Psoas muscle (tissue), 8 donors: Measurements from ENCODE around the gene OBSCN. TPM values are rescaled to one million over a fixed set of nuclear protein-coding genes. Genes with fewer than 3 reads are reported as not detected.

Experiments used
- ATAC-seq, 4 donors: fragments of 200-7000 bp; cut with Tn5 transposase; one replicate each; pipeline ENCODE4 v1.9.1; 2020; ENCODE audit warnings: moderate library complexity in 3 of 4, mild to moderate bottlenecking in 2 of 4
- DNase-seq, 2 donors: peaks; one replicate each; pipeline ENCODE4 v3.0.0-alpha.2; 2020
- H3K27ac ChIP-seq: fragments of 200-600 bp; one replicate; pipeline ENCODE4 v1.8.0; 2022
- H3K27me3 ChIP-seq, 3 donors: fragments of 200-600 bp in 1 of 3; one replicate each; pipeline versions ENCODE4 v1.6.1 to v1.8.0; 2013 to 2022; ENCODE audit warnings: low read length in 2 of 3, mild to moderate bottlenecking in 2 of 3, moderate library complexity in 1 of 3; ENCODE audit not compliant: insufficient read depth in 3 of 3
- H3K36me3 ChIP-seq, 2 donors: fragments of 200-600 bp in 1 of 2; one replicate each; pipeline versions ENCODE4 v1.6.1 to v1.8.0; 2013 to 2022; ENCODE audit warnings: low read depth in 1 of 2, mild to moderate bottlenecking in 1 of 2, moderate library complexity in 1 of 2; ENCODE audit not compliant: insufficient read depth in 1 of 2
- H3K4me1 ChIP-seq: fragments of 200-600 bp; one replicate; pipeline ENCODE4 v1.8.0; 2022
- H3K4me3 ChIP-seq: fragments of 200-600 bp; one replicate; pipeline ENCODE4 v1.8.0; 2022; ENCODE audit warnings: mild to moderate bottlenecking
- H3K9me3 ChIP-seq: fragments of 200-600 bp; one replicate; pipeline ENCODE4 v1.8.0; 2022
- CTCF ChIP-seq: fragments of 200-600 bp; IDR thresholded peaks from one replicate; pipeline ENCODE4 v1.8.0; 2022; ENCODE audit warnings: antibody characterized with exemption
- WGBS, 3 donors: extraction: QIAGEN DNeasy Blood & Tissue Kit; methylation state at CpG; one replicate each; pipeline versions ENCODE4 v1.1.6 to v1.1.7; 2013; 5-methylcytosine and 5-hydroxymethylcytosine counted together
- intact Hi-C, 2 donors: fragments of 100-400 bp; cut with DNase I; formaldehyde crosslinking; loops; one replicate each; pipeline versions ENCODE4 v1.11.0 to v1.14.2; 2022
- polyA plus RNA-seq, 3 donors: library from polyadenylated mRNA; stranded (reverse); fragments of 200-250 nt; gene quantifications; one replicate each; pipeline ENCODE4 v1.2.3, GENCODE V29; 2013
- total RNA-seq, 4 donors: library from RNA; stranded (reverse); fragmentation: NEBNext Ultra II Directional in 2 of 4; extraction: Animal tissue kit (Norgen Biotek cat#: 25700) in 2 of 4; gene quantifications; one replicate each; pipeline versions ENCODE4 v1.2.1 to v1.2.4, GENCODE V29; 2021 to 2023
- donor health status: healthy with polysubstance abuse.
- donor health status: DM: no; HTN: no; CAD: no; lungs with moderate emphysema.
- donor health status: Bipolar disorder and iron deficiency.
- donor health status: healthy.
- donor health status: DM: yes; HTN: yes; CAD: no.
- donor health status: DM: no; HTN: no; CAD: no.
- donor health status: DM: no; HTN: no; CAD: no.
- donor health status: DM: yes; HTN: yes; CAD: no.

OBSCN gene
- total and polyA plus RNA-seq, 7 donors, result 397 to 1,869 (median 1,061) TPM

- no peaks in the 10 kb centered on the region for H3K27me3 ChIP-seq
- H3K36me3 ChIP-seq, result peaks cover 0 to 73% of the 10 kb centered on the region in 2 donors
- intact Hi-C loops, result no loop called here
- DNase-seq (peak; percentile 13 to 57), ATAC-seq (no peak)
- H3K4me3 ChIP-seq, result no peak overlapping the region
- no peak for TF ChIP-seq CTCF
- H3K9me3 ChIP-seq, result no peaks in the 10 kb centered on the region
- 72 to 83% (median 78%) methylated on average over 30 to 31 of the region's 31 CpGs for WGBS, 3 donors
- H3K4me1 ChIP-seq, result peaks cover 7% of the 10 kb centered on the region
- no peak overlapping the region for H3K27ac ChIP-seq
These were observed 169.1 kb downstream of the OBSCN start for GRCh38 chr1:228376651-228377631.

DNA sequence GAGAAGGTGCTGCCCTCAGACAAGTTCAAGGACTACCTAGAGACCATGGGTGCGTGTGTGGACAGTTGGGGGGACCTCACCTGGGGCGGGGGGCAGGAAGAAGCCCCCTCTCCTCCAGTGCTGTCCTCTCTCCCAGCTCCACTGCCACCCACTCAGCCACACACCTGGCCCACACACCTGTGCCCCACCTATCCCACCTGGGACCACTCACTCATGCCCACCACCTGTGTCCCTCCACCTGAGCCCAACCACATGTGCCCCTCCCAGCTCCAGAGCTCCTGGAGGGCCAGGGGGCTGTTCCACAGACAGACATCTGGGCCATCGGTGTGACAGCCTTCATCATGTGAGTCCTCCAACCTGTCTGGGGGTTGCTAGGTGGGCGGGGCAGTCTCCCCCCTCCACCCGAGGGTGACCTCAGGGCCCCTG is 169.8 kb downstream of the OBSCN start:
- TF ChIP-seq CTCF, result no peak
- no peak for ATAC-seq
- peaks cover 0 to 66% of the 10 kb centered on the region in 2 donors for H3K36me3 ChIP-seq
- intact Hi-C loops, result no loop called here
- H3K4me3 ChIP-seq, result no peak overlapping the region
- H3K27me3 ChIP-seq, result no peaks in the 10 kb centered on the region
- 61 to 73% (median 63%) methylated on average over 5 of the region's 5 CpGs for WGBS, 3 donors
- DNase-seq, result peak in 1 of 2 donors; percentile 54
- peaks cover 7% of the 10 kb centered on the region for H3K4me1 ChIP-seq
- H3K9me3 ChIP-seq, result no peaks in the 10 kb centered on the region
- no peak overlapping the region for H3K27ac ChIP-seq

GRCh38 chr1:228378090-228378872 is 170.4 kb downstream of the OBSCN start:
- H3K36me3 ChIP-seq, result peaks cover 0 to 59% of the 10 kb centered on the region in 2 donors
- peaks cover 7% of the 10 kb centered on the region for H3K4me1 ChIP-seq
- TF ChIP-seq CTCF, result peak; percentile 41
- peak overlapping the region; percentile 58 for H3K4me3 ChIP-seq
- no peaks in the 10 kb centered on the region for H3K9me3 ChIP-seq
- DNase-seq, result peak; percentile 74 to 81
- no peaks in the 10 kb centered on the region for H3K27me3 ChIP-seq
- intact Hi-C loops, result no loop called here
- no peak overlapping the region for H3K27ac ChIP-seq
- 16 to 22% (median 19%) methylated on average over 52 to 72 of the region's 73 CpGs for WGBS, 3 donors
- peak in 2 of 4 donors; percentile 2 to 4 for ATAC-seq

GRCh38 chr1:228378873-228379460 is 171.1 kb downstream of the OBSCN start:
- no peak for TF ChIP-seq CTCF
- H3K4me3 ChIP-seq, result peak overlapping the region; percentile 58
- no peak overlapping the region for H3K27ac ChIP-seq
- peaks cover 0 to 54% of the 10 kb centered on the region in 2 donors for H3K36me3 ChIP-seq
- no peaks in the 10 kb centered on the region for H3K9me3 ChIP-seq
- WGBS, 3 donors, result 18 to 35% (median 19%) methylated on average over 46 to 48 of the region's 48 CpGs
- DNase-seq, result peak; percentile 32 to 68
- ATAC-seq, result no peak
- peaks cover 6% of the 10 kb centered on the region for H3K4me1 ChIP-seq
- no peaks in the 10 kb centered on the region for H3K27me3 ChIP-seq
- intact Hi-C loops, result no loop called here
